Osteoblast (primary cell): ENCODE data around the gene CDYL. TPM values are rescaled to one million over a fixed set of nuclear protein-coding genes. Genes with fewer than 3 reads are reported as not detected.
A peak's percentile ranks its signal among the peaks of the same experiment; 100 is the strongest.

Source experiments
- DNase-seq: peaks from one replicate; pipeline ENCODE4 v3.0.0; 2011; ENCODE audit warnings: low spot score, mixed read lengths; ENCODE audit not compliant: insufficient read length; ENCODE audit errors: missing footprints
- H2AFZ ChIP-seq: 2 replicates; pipeline ENCODE4 v1.6.0; 2011; ENCODE audit warnings: mild to moderate bottlenecking, low read length
- H3K27ac ChIP-seq: 2 replicates; pipeline ENCODE4 v1.5.1; 2011; ENCODE audit warnings: mild to moderate bottlenecking, low read depth, low read length, moderate library complexity
- H3K27me3 ChIP-seq: 2 replicates; pipeline ENCODE4 v1.6.0; 2012; ENCODE audit warnings: mild to moderate bottlenecking, control low read depth, inconsistent platforms, low read length, moderate library complexity; ENCODE audit not compliant: insufficient read depth
- H3K36me3 ChIP-seq: 2 replicates; pipeline ENCODE4 v1.5.1; 2011; ENCODE audit warnings: mild to moderate bottlenecking, low read length, control low read depth, moderate library complexity; ENCODE audit not compliant: insufficient read depth
- H3K4me1 ChIP-seq: 2 replicates; pipeline ENCODE4 v1.5.1; 2011; ENCODE audit warnings: mild to moderate bottlenecking, low read length, control low read depth, moderate library complexity; ENCODE audit not compliant: insufficient read depth
- H3K4me2 ChIP-seq: 2 replicates; pipeline ENCODE4 v1.6.0; 2011; ENCODE audit warnings: mild to moderate bottlenecking, low read length; ENCODE audit not compliant: insufficient read depth
- H3K4me3 ChIP-seq: fragments of 200-600 bp; sonication (generic); 3 replicates; pipeline ENCODE4 v1.5.1; 2012; ENCODE audit warnings: mild to moderate bottlenecking, low read length, inconsistent platforms; ENCODE audit not compliant: insufficient read depth
- H3K79me2 ChIP-seq: 2 replicates; pipeline ENCODE4 v1.6.0; 2012; ENCODE audit warnings: mild to moderate bottlenecking, low read length, control low read depth, inconsistent platforms; ENCODE audit not compliant: insufficient read depth
- H3K9me3 ChIP-seq: 2 replicates; pipeline ENCODE4 v1.5.1; 2011; ENCODE audit warnings: low read depth, low read length, control low read depth
- H4K20me1 ChIP-seq: 2 replicates; pipeline ENCODE4 v1.6.0; 2012; ENCODE audit warnings: mild to moderate bottlenecking, low read length, control low read depth; ENCODE audit not compliant: insufficient read depth
- total RNA-seq: library from RNA; depleted of rRNA; stranded (reverse); fragments of >200 nt; gene quantifications from 2 replicates; pipeline ENCODE4 v1.2.3, GENCODE V29; 2012
- TF ChIP-seq, protein P1 (sequence below): IDR thresholded peaks from 2 replicates; pipeline ENCODE4 v1.5.1; 2011; ENCODE audit warnings: mild to moderate bottlenecking, low read depth, low read length, moderate library complexity; ENCODE audit errors: extremely low read depth

Gene CDYL
- total RNA-seq, 1 donor: 106 TPM

DNA sequence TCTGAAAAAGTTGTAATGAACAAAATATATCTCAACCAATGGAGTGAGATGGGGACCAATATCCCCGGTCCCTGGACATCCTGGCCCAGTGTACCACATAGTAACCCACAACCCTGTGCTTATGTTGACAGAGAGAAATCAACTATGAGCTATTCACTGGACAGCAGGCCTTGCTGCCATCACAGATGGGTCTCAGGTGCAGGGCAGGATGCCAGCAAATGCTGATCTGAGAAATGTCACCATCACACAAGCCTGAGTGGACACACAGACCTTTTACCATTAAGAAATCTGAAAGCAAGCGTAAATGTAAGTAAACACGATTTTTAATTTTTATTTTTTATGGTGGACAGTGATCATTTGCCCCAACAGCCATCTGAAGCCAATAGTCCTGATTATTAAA, 218.5 kb downstream of the CDYL start:
- Histone ChIP-seq H3K4me3 (no peak overlapping the region), H4K20me1 (no peaks in the 10 kb centered on the region), H3K36me3 (peaks cover 14% of the 10 kb centered on the region), H3K27me3 (no peaks in the 10 kb centered on the region), H3K27ac (no peak overlapping the region), H2AFZ (no peak overlapping the region), H3K4me1 (no peaks in the 10 kb centered on the region), H3K79me2 (no peaks in the 10 kb centered on the region), H3K9me3 (no peaks in the 10 kb centered on the region), H3K4me2 (no peak overlapping the region)
- TF ChIP-seq, protein P1, sequence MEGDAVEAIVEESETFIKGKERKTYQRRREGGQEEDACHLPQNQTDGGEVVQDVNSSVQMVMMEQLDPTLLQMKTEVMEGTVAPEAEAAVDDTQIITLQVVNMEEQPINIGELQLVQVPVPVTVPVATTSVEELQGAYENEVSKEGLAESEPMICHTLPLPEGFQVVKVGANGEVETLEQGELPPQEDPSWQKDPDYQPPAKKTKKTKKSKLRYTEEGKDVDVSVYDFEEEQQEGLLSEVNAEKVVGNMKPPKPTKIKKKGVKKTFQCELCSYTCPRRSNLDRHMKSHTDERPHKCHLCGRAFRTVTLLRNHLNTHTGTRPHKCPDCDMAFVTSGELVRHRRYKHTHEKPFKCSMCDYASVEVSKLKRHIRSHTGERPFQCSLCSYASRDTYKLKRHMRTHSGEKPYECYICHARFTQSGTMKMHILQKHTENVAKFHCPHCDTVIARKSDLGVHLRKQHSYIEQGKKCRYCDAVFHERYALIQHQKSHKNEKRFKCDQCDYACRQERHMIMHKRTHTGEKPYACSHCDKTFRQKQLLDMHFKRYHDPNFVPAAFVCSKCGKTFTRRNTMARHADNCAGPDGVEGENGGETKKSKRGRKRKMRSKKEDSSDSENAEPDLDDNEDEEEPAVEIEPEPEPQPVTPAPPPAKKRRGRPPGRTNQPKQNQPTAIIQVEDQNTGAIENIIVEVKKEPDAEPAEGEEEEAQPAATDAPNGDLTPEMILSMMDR: no peak
- DNase-seq: no peak

DNA sequence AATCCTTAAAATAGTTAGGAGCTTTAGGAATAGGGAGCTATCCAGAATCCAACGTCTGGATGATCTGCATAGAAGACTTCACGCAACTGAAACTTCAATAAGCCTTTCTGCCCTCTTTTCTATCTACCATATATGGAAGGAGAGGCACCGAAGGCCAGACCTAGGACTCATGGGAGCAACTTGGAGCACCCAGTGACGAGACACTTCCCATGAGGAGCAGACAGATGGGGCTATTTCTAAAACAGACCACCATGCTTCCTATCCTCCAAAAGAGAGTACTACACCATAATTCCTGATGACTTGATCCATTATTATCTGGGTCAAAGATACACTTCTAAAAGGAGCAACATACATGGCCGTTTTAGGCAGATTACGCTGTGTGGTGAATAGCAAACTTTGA, 221.7 kb downstream of the CDYL start:
- TF ChIP-seq, protein P1: no peak
- H3K9me3 ChIP-seq: no peaks in the 10 kb centered on the region
- H3K27me3 ChIP-seq: no peaks in the 10 kb centered on the region
- no peak overlapping the region for H3K4me3 ChIP-seq
- no peaks in the 10 kb centered on the region for H3K79me2 ChIP-seq
- peaks cover 17% of the 10 kb centered on the region for H3K36me3 ChIP-seq
- H2AFZ ChIP-seq: no peak overlapping the region
- DNase-seq: no peak
- H3K4me1 ChIP-seq: peaks cover 3% of the 10 kb centered on the region
- no peak overlapping the region for H3K27ac ChIP-seq
- no peaks in the 10 kb centered on the region for H4K20me1 ChIP-seq
- H3K4me2 ChIP-seq: no peak overlapping the region

DNA sequence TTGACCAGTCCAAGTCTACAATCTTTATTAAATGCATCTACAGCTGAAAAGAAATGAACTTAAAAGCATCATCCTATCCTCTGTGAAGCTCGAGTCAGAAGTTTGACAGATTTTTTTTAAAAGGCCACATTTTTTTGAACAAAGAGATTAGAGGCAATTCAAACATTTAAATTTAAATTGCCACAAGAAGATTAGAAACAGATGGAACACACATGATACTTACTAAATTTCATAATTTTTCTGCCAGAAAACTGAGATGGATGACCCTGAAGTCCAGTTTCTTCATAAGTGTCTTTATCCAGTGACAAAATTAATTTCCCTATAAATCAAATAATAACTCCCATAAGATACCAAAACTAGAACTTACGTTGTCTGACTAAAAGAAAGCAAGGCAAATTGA, 223.4 kb downstream of the CDYL start:
- DNase-seq: no peak
- Histone ChIP-seq H3K36me3 (peaks cover 15% of the 10 kb centered on the region), H2AFZ (no peak overlapping the region), H3K4me2 (no peak overlapping the region), H3K27ac (no peak overlapping the region), H4K20me1 (no peaks in the 10 kb centered on the region), H3K27me3 (no peaks in the 10 kb centered on the region), H3K4me3 (no peak overlapping the region), H3K79me2 (no peaks in the 10 kb centered on the region), H3K9me3 (no peaks in the 10 kb centered on the region), H3K4me1 (peaks cover 6% of the 10 kb centered on the region)
- TF ChIP-seq, protein P1: no peak

DNA sequence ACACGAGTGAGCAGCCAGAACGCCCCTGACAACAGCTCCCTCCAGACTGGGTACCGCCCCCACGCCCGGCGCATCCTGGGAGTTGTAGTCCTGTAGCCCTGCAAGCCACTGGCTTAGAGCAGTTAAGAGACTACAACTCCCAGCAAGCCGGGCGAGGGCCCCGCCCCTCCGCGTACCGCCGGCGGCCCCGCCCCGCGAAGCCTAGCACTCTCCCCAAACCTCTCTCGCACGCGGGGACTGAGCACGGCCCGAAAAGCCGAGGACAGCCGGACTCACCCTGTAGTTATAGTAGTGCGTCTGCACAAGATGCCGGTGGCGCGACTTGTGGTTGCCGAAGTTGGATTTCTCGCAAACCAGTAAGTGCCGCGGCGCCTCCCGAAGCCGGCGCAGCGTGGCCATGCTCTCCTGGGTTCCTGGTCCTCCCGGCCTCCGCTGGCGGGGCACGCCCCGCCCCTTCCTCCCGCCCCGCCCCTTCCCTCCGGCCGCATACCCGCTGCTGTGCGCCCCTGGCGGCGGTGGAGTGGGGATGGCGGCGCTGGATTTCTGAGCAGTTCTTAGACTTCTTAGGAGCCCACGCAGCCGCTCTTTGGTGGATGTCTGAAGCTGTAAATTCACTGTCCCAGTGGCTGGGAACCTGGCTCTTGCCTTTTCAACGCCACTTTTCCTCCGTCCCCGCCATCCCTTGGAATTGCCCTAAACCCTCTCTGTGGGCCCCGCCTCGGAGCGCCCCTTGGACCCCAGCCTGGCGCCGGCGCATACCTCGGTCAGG, 227.6 kb downstream of the CDYL start, which contains the start of gene RPP40:
Gene RPP40 (minus strand): TSS at position 434 of the 769 bp plus-strand sequence. CDS start 35 bp downstream, at position 399.
- Histone ChIP-seq H3K79me2 (no peaks in the 10 kb centered on the region), H2AFZ (peak within 1 kb of the TSS; percentile 96)
- peak; percentile 99 for DNase-seq

More for the DNA sequence above, 227.6 kb downstream of the CDYL start, which contains the start of gene RPP40:
- peak within 1 kb of the TSS; percentile 72 for H3K27ac ChIP-seq
- H3K4me2 ChIP-seq: peak within 1 kb of the TSS; percentile 91
- H3K27me3 ChIP-seq: no peaks in the 10 kb centered on the region
- peak within 1 kb of the TSS; percentile 78 for H3K4me3 ChIP-seq
- H3K4me1 ChIP-seq: peaks cover 6% of the 10 kb centered on the region
- H3K36me3 ChIP-seq: peaks cover 8% of the 10 kb centered on the region
- H4K20me1 ChIP-seq: no peaks in the 10 kb centered on the region
- no peaks in the 10 kb centered on the region for H3K9me3 ChIP-seq
- TF ChIP-seq, protein P1: peak; percentile 65
